AG08395 (cell line): ENCODE measurements around the gene ZBTB14.

Experiments used
- DNase-seq: peaks from one replicate; pipeline ENCODE4 v3.0.0; 2012; ENCODE audit warnings: mixed read lengths, low spot score

ZBTB14 gene

DNA sequence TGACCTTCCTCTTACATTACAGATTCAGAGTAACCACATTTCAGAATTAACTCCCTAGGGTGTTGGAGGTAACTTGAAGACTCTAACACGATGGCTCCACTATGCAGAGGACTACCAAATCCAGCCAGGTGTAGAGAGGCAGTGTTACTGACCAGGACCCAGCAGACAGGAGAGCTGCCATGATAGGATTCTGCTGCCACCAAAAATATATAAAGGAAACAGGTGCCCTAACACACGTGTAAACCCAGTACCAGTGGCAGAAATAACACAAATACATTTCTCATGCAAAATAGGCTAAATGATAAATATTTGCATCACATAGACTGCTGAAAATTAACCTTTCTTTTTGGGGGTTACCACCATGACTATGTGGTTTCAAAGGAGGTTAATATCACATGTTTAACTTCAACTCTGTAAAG, 7.0 kb downstream of the ZBTB14 start:
- no peak for DNase-seq

DNA sequence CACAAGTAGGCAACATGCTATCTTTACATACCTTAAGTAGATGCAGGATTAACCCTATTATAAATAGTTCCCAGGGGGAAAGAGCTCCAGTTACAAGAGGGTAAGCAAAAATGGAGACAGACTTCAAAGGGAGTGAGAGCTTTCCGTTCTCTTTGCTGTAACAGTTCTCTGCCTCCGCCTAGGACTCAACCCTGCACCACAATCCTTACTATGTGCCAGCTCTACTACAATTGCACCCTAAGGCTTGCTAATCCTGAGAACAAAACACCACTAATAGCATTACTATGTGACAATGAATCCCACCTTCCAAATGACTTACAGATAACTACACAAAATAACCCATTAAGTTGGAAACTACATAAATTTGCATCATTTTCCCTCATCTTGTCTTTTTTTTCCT, 7.7 kb downstream of the ZBTB14 start:
- no peak for DNase-seq

DNA sequence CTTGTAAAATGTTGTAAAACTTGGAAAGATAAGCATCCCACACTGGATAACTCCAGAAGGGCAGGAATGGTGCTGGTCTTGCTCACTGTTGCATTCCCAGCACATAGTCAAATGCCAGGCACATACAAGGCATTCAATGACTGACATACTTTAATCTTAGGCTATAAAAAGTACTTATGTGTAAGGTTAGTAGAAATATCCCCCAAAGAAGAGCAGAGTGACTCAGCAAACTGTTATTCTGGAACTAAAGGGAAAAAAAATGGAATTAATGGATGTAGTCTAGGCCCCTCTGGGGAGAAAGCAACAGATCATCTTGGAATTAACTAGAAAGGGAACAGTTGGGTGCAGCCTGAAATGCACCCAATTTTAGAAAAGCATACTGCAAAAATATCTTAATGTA, 9.0 kb downstream of the ZBTB14 start:
- DNase-seq: no peak

DNA sequence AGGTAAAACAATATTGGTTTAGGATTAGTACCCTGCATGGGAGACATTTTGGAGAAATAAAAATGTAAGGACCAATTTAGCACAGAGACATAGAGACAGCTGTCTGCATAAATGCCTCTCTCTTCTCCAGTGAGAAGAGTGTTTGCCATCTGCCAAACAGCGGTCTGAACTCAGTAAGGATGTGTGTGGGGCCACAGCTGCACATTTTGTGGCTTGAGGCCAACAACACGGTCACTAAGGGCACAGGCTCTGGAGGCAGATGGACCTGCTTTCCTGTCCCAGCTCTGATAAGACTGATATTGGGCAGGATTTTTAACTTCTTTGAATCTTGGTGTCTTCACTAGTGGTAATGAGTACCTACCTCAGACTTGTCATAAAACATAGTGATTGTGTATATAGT, 10.2 kb downstream of the ZBTB14 start:
- no peak for DNase-seq

DNA sequence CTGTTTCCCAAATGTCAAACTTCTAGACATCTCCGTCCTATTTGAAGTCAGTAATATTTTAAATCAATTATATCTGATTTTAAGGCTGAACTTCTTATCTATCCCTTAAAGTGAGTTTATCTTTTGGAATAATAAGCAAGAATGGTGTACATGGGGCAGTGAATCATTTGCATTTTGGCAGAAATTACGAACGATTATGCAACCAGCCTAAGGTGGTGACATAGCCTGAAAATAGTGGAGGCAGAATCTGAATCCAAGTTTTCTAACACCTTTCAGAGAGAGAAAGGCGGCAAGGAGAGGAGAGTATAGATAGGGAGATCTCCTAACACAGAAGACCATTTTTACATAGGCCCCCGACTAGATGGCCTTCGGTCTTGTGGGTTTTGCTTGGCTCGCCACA, 10.7 kb downstream of the ZBTB14 start:
- DNase-seq: no peak

DNA sequence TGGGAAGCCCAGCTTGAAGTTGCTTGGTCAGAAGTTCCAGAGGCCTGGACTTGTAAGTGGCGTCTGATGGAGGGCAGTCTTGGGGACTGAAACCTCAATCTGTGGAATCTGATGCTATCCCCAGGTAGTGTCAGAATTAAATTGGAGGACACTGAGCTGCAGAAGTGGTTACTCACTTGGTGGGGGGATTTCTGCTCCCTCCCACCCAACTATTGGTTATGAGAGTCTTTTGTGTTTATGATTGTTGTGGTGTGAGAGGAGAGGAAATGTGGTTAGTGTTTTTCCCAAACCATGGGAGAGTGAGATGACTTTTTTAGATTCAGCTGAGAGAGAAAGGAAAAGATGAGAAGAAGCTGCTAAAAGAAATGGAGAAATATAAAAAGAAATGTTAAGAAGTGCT, 12.8 kb downstream of the ZBTB14 start:
- DNase-seq: no peak

DNA sequence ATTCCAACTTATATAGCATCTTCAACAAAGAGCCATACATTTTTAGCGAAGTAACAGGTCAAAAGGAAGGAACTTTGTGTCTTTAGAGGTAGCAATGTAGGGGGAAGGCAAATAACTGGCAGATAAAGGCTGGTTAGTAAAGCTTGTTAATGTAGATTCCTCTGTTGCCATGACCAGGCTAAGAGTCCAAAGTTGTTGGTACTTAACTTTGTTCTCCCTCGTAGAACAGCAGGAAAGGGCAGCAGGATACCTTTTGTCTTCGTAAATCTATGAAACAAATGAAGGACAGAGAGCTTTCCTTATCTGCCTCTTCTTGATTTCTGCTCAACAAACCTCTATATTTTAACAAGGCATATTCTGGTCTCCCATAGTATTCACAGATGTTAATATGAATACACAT, 18.6 kb downstream of the ZBTB14 start:
- DNase-seq: no peak

DNA sequence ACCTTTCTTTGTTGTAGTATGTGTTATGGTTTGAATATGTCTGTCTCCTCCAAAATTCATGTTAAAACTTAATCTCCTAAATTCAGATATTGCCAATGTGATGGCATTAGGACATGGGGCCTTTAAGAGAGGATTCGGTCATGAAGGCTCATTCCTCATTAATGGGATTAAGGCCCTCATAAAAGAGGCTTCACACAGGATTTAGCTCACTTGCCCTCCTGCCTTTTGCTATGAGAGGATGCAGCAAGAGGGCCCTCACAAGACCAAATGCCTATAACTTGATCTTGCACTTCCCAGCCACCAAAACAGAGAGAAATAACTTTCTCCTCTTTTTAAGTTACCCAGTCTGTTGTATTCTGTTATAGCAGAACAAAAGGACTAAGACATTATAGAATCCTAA, 19.7 kb downstream of the ZBTB14 start:
- no peak for DNase-seq

DNA sequence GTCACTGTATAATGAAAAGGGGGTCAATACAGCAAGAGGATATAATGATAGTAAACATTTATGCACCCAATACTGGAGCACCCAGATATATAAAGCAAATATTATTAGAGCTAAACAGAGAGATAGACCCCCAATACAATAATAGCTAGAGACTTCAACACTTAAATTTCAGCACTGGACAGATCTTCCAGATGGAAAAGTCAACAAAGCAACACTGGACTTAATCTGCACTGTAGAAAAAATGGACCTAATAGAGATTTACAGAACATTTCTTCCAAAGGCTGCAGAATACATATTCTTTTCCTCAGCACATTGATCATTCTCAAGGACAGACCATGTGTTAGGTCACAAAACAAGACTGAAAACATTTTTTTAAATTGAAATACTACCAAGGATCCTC, 26.7 kb downstream of the ZBTB14 start:
- DNase-seq: no peak

DNA sequence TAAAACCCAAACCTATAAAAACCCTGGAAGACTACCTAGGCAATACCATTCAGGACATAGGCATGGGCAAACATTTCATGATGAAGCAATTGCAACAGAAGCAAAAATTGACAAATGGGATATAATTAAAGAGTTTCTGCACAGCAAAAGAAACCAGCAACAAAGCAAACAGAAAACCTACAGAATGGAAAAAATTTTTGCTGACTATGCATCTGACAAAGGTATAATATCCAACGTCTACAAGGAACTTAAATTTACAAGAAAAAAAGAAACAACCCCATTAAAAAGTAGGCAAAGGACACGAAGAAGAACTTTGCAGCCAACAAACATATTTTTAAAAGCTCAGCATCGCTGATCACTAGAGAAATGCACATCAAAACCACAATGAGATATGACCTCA, 28.8 kb downstream of the ZBTB14 start:
- no peak for DNase-seq

DNA sequence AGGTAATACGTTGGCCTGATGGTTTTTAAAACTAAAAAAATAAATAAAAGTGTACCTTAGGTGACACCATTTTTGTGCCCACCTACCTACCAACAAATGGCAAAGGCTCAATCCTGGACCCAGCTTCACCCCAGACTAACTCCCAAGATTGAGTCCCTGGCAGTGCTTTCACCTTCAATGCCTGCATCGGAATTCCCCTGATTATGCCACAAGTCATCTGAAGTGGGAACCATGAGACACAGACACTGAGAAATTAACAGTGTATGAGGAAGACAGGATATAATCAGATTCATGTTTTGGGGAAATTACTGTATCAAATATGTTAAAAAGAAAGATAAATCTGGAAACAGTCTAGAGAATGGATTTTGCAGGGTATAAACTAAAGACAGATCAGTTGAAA, 41.6 kb downstream of the ZBTB14 start:
- DNase-seq: no peak

DNA sequence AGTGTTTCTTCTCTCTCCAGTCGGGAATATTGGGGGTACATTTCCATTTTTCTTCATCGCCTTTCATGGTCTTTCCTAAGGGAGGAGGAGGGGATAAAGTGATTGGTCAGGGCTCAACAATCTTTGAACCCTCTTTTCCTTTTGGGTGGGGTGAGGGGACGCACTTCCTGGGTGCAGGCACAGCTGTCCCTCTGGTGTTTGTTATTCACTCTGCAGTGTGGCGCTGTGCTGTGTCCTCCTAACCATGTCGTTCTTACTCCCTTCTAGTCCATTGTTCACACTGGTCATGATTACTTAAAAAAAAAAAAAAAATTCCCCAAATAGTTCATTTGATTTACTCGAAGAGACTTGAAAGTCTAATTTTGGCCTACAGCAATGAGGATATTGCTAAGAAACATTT, 44.4 kb downstream of the ZBTB14 start:
- no peak for DNase-seq

DNA sequence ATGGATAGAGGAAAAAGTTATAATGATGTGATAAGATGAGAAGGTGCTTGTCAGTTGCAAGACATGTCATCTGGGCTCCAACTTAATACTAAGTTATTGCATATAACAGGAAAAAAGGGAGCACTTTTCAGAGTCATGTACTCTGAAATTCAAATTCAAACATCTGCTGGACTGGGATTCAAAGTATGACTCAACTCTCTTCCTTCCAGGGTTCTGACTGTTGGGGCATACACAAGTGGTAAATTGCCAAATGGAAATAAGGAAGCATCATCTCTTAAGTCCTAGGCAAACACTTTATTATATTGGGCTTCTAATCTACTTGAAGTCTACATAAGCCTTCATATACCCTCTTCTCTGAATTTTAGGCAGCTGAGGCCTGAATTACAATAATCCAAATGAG, 44.9 kb downstream of the ZBTB14 start:
- peak; percentile 4 for DNase-seq

DNA sequence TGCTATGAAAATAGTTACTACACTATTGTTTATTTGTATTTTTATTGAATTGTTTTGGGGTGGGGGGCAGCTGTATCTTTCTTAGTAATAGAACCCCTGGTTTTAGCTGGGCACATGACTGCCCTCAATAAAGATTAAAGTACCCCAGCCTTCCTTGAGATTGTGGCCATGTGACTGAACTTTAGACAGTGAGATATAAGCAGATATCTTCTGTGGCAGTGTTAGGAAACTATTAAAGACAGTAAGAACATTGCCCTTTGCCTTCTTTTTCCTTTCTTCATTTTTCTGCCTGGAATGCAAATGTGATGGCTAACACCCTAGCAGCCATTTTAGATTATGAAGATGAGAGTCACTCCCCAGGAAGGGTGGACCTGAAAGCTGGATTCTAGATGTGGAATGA, 50.6 kb downstream of the ZBTB14 start:
- no peak for DNase-seq

DNA sequence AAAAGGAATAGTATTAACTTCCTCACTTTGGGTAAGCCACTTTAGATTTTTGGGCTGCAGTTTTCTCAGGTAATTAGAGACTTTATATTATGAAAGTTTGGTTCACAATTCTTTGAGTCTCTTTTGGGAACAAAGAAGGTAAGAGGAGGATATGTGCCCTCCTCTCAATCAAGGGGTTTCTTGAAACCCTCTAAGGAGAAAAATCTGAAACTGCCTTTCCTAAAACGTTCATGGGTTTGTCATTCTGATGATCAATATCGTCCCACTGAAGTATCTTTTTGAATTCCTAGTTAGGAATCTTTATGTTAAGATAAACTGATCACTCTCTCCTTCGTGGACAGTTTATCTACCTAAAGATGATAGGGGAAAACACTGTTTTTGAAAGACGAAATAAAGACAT, 56.1 kb downstream of the ZBTB14 start:
- DNase-seq: no peak
